GM18505 (cell line): ENCODE measurements around the gene CES1.
"Not testable (repeated sequence)": the region's sequence is repeated elsewhere in the genome, so short reads cannot be mapped to it uniquely, and the experiment has no call there.

Source experiments
- ATAC-seq: cut with Tn5 transposase; IDR thresholded peaks from one replicate; pipeline ENCODE4 v1.9.1; 2021; ENCODE audit not compliant: unreplicated experiment
- POLR2A ChIP-seq: IDR thresholded peaks from 4 replicates; pipeline ENCODE4 v1.6.1; 2011; ENCODE audit warnings: borderline replicate concordance; ENCODE audit not compliant: insufficient read depth, insufficient read length; ENCODE audit errors: extremely low read depth

CES1 gene

DNA sequence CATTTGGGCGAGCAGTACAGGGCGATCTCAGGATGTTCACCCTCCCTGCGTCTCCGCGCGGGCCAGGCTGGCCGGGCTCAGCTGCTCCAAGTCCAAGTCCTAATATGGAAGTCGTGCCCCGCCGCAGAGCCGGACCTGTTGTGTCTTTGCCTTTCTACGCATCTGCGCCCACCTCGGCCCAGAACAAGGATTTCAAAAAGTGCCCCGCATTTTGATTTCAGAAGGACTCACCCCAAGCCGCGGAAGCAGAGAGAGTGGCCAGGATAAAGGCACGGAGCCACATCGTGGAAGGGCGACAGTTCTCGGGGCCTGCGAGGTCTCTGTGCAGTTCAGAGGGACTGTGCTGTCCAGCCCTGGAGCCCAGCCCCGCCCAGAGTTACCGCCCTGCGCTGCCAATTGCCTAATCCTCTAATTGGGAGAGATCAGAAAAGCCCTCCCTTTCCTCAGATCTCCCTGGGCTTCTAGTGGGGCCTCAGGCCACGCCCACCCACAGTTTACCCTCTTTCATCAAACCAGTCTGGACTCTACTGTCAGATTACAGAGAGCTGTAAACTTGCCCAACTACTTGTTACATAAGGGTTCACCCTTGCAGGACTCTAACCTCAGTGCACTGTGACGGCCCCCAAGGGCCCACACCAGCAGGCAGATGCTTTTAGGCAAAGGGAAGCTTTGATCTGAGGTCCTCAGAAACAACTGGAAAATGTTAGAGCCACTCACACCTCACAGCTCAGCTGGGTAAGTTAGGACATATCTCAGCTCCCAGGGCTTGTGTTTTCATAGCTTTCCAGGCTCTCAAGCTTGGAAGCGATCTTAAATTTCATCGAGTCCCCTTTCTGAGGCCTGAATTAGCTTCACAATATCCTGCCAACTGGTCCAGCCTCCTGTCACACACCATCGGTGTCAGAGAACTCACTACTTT, at the start of gene CES1:
Gene CES1 (minus strand): TSS at position 324 of the 919 bp plus-strand sequence. CDS start 41 bp downstream, at position 283.
- no peak for TF ChIP-seq POLR2A
- ATAC-seq: no peak

- no peak for ATAC-seq
- no peak for TF ChIP-seq POLR2A
These were observed 44.0 kb upstream of the CES1 start for GRCh38 chr16:55876854-55877253.

- no peak for ATAC-seq
- TF ChIP-seq POLR2A: no peak
These were observed 42.4 kb upstream of the CES1 start, which contains the start of gene CES5A for GRCh38 chr16:55875273-55875672. Gene CES5A (minus strand): TSS chr16:55875373. CDS start chr16:55875221, 152 bp downstream.

GRCh38 chr16:55873122-55873521, 40.2 kb upstream of the CES1 start:
- no peak for ATAC-seq
- no peak for TF ChIP-seq POLR2A

DNA sequence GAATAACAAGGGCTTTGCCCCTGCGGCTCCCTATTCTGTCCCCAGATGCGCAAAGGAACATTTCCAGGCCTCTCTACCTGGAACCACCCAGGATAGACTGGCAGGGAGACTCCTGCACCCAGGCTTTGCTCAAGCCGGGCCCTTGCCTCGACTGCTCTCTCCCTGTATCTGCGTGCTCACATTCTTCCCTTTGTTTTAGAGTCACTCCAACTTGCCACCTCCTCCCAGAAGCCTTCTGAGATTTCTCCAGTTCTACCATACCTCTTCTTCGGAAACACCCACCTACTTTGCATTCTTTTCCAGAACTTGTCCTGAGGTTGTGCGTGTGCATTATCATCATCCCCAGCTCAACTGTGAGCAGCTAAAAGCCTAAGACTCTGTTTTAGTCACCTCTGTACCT, 39.2 kb upstream of the CES1 start:
- TF ChIP-seq POLR2A: no peak
- ATAC-seq: no peak

- no peak for TF ChIP-seq POLR2A
- no peak for ATAC-seq
These were observed 38.6 kb upstream of the CES1 start for GRCh38 chr16:55871411-55872038.

DNA sequence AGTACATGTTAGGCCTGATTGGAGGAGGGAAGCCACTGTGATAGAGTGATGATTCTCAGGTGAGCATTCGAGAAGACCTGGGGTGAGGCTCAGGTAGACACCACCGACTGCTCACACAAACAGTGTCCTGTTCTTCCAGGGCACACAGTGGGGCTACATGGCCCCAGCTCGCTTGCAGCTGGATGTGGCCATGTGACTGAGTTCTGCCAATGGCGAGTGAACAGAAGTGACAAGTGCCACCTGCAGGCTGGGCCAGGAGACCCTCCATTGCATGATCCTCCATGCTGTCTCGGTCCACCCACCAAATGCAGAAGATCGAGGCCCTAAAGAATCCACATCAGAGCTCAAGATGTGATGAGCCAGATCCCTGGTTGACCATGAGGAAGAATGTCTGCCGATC, 36.1 kb upstream of the CES1 start:
- no peak for ATAC-seq
- TF ChIP-seq POLR2A: no peak

GRCh38 chr16:55868137-55868536, 35.2 kb upstream of the CES1 start:
- TF ChIP-seq POLR2A: no peak
- ATAC-seq: no peak

GRCh38 chr16:55861288-55861687, 28.4 kb upstream of the CES1 start:
- no peak for ATAC-seq
- TF ChIP-seq POLR2A: no peak

DNA sequence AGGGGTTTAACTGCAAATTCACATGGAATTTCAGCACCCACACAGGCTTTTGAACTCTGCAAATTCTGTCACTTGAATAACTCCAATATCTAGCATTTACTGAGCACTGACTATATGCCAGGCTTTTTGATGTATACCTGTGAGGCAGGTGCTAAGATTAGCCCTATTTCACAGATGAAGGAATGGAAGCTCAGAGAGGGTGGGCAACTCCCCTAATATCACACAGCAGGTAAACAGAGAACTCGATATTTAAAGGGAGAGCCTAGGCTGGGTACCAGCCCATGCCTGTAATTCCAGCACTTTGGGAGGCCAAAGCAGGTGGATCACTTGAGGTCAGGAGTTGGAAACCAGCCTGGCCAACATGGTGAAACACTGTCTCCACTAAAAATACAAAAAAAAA, 24.8 kb upstream of the CES1 start:
- not testable (repeated sequence) for ATAC-seq

DNA sequence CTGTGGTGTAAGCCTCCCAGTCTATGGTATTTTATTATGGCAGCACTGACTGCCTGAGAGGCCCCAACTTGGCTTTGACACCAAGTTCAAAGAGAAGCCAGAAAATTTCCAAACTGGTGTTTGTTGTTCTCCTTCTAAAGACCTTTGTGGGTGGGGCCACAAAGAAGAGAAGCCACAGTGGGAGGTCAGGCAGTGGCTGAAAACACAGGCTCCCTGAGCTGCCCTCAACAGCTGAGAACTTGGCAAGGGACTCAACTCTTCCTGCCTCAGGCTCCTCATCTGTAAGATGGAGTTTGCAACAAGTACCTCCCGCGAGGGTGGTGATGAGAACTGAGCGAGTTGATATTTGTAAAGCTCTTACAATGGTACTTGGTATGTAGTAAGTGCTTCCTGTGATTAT, 24.1 kb upstream of the CES1 start:
- TF ChIP-seq POLR2A: no peak
- ATAC-seq: no peak

- TF ChIP-seq POLR2A: no peak
- ATAC-seq: no peak
These were observed 20.2 kb upstream of the CES1 start for GRCh38 chr16:55853114-55853513.

GRCh38 chr16:55849536-55849935, 16.6 kb upstream of the CES1 start:
- ATAC-seq: no peak
- no peak for TF ChIP-seq POLR2A
